Activated CD4-positive, alpha-beta T cell treated with anti-CD3 and anti-CD28 coated beads for 36 hours (primary cell): ENCODE measurements around the gene SYNM. TPM values are rescaled to one million over a fixed set of nuclear protein-coding genes. Genes with fewer than 3 reads are reported as not detected.
"Not testable (repeated sequence)": the region's sequence is repeated elsewhere in the genome, so short reads cannot be mapped to it uniquely, and the experiment has no call there.

Source experiments
- ATAC-seq: fragments of 200-7000 bp; cut with Tn5 transposase; one replicate; pipeline ENCODE4 v1.10.0; 2021; ENCODE audit warnings: mild to moderate bottlenecking, moderate library complexity
- CTCF ChIA-PET: fragments of 350-600 bp; sonication (Branson Sonifier 250); formaldehyde crosslinking; loops from one replicate; lab custom pipeline; 2021; ENCODE audit warnings: antibody characterized with exemption; lab: Charles Lee
- POLR2A ChIA-PET: fragments of 350-600 bp; sonication (Branson Sonifier 250); formaldehyde crosslinking; loops from one replicate; lab custom pipeline; 2021; ENCODE audit warnings: antibody characterized with exemption, inconsistent platforms; lab: Charles Lee
- DNase-seq: peaks from one replicate; pipeline ENCODE4 v3.0.0-alpha.2; 2020
- H3K27ac Mint-ChIP-seq: one replicate; pipeline ENCODE4 v1.8.0; 2021; ENCODE audit warnings: mixed read lengths
- H3K27me3 Mint-ChIP-seq: one replicate; pipeline ENCODE4 v1.8.0; 2021; ENCODE audit warnings: mixed read lengths
- H3K36me3 Mint-ChIP-seq: one replicate; pipeline ENCODE4 v1.8.0; 2021; ENCODE audit warnings: low read depth, mixed read lengths
- H3K4me1 Mint-ChIP-seq: one replicate; pipeline ENCODE4 v1.8.0; 2021; ENCODE audit warnings: mixed read lengths
- H3K4me3 Mint-ChIP-seq: one replicate; pipeline ENCODE4 v1.8.0; 2021; ENCODE audit warnings: mild to moderate bottlenecking, moderate library complexity, mixed read lengths
- H3K9me3 Mint-ChIP-seq: one replicate; pipeline ENCODE4 v1.8.0; 2021; ENCODE audit warnings: low read depth, mixed read lengths
- intact Hi-C, 2 experiments: fragments of 100-400 bp; cut with DNase I in 1 of 2; cut with micrococcal nuclease in 1 of 2; formaldehyde crosslinking; loops; one replicate each; pipeline versions ENCODE4 v1.14.2 to v1.15.1; 2022 to 2024; cut with DNase I, micrococcal nuclease
- total RNA-seq, 2 experiments: library from RNA; stranded (reverse); gene quantifications; one replicate each; pipeline ENCODE4 v1.2.3, GENCODE V29; 2021

SYNM gene
- total RNA-seq, 2 experiments from 2014 or later, result 0.09 to 0.14 TPM

GRCh38 chr15:99106417-99107220, 1.7 kb downstream of the SYNM start:
- CTCF ChIA-PET, result interaction anchor here (0.6 to 1.9 kb wide), 6 partner anchors 11 to 610 kb away, joined by 3 to 8 read pairs (median 3); no protein-coding TSS in a partner anchor
- ATAC-seq (no peak), DNase-seq (no peak)
- Mint-ChIP-seq H3K36me3 (no peaks in the 10 kb centered on the region), H3K4me1 (no peaks in the 10 kb centered on the region), H3K9me3 (no peaks in the 10 kb centered on the region), H3K27me3 (peaks cover 31% of the 10 kb centered on the region), H3K27ac (no peak overlapping the region), H3K4me3 (peak overlapping the region; percentile 1)
- POLR2A ChIA-PET, result no interaction called here
- intact Hi-C loops, result no loop called here

- Mint-ChIP-seq H3K9me3 (no peaks in the 10 kb centered on the region), H3K27ac (no peak overlapping the region), H3K27me3 (peaks cover 20% of the 10 kb centered on the region), H3K4me1 (no peaks in the 10 kb centered on the region), H3K36me3 (no peaks in the 10 kb centered on the region), H3K4me3 (no peak overlapping the region)
- ATAC-seq (no peak), DNase-seq (no peak)
- intact Hi-C loops, result no loop called here
- CTCF ChIA-PET, result interaction anchor here (0.6 to 1.0 kb wide), 5 partner anchors 26 to 611 kb away, joined by 3 to 5 read pairs (median 3); no protein-coding TSS in a partner anchor
- POLR2A ChIA-PET, result no interaction called here
Measured at GRCh38 chr15:99108993-99109392, 4.1 kb downstream of the SYNM start.

- POLR2A ChIA-PET, result no interaction called here
- ATAC-seq (no peak), DNase-seq (no peak)
- H3K4me1 Mint-ChIP-seq, result no peaks in the 10 kb centered on the region
- intact Hi-C loops, result no loop called here
- no peak overlapping the region for H3K4me3 Mint-ChIP-seq
- CTCF ChIA-PET, result interaction anchor here (0.6 to 1.0 kb wide), 4 partner anchors 25 to 104 kb away, joined by 3 to 5 read pairs (median 4); no protein-coding TSS in a partner anchor
- no peak overlapping the region for H3K27ac Mint-ChIP-seq
- H3K27me3 Mint-ChIP-seq, result peaks cover 20% of the 10 kb centered on the region
- H3K36me3 Mint-ChIP-seq, result no peaks in the 10 kb centered on the region
- H3K9me3 Mint-ChIP-seq, result no peaks in the 10 kb centered on the region
Measured at GRCh38 chr15:99109555-99110021, 4.7 kb downstream of the SYNM start.

- no peak for DNase-seq
- ChIA-PET CTCF (interaction anchor here (0.6 to 1.0 kb wide), 3 partner anchors 35 to 104 kb away, joined by 3 to 4 read pairs (median 3); no protein-coding TSS in a partner anchor), POLR2A (no interaction called here)
- Mint-ChIP-seq H3K27ac (no peak overlapping the region), H3K4me1 (no peaks in the 10 kb centered on the region), H3K9me3 (no peaks in the 10 kb centered on the region), H3K27me3 (peaks cover 20% of the 10 kb centered on the region), H3K4me3 (no peak overlapping the region), H3K36me3 (no peaks in the 10 kb centered on the region)
- intact Hi-C loops, result no loop called here
- ATAC-seq, result no peak
Measured at GRCh38 chr15:99110093-99110492, 5.2 kb downstream of the SYNM start.

GRCh38 chr15:99110581-99111320, 5.9 kb downstream of the SYNM start:
- Mint-ChIP-seq H3K36me3 (no peaks in the 10 kb centered on the region), H3K4me3 (no peak overlapping the region), H3K4me1 (no peaks in the 10 kb centered on the region), H3K9me3 (no peaks in the 10 kb centered on the region), H3K27ac (no peak overlapping the region), H3K27me3 (peaks cover 18% of the 10 kb centered on the region)
- ATAC-seq (no peak), DNase-seq (no peak)
- CTCF ChIA-PET, result interaction anchor here (2.0 kb wide), 1 partner anchor 103 kb away, joined by 4 read pairs; no protein-coding TSS in a partner anchor
- POLR2A ChIA-PET, result no interaction called here
- intact Hi-C loops, result no loop called here

- intact Hi-C loops, POLR2A ChIA-PET, ATAC-seq, H3K36me3 Mint-ChIP-seq, H3K9me3 Mint-ChIP-seq, H3K4me3 Mint-ChIP-seq, H3K4me1 Mint-ChIP-seq, DNase-seq, H3K27ac Mint-ChIP-seq: not testable (repeated sequence)
- H3K27me3 Mint-ChIP-seq, result peaks cover 12% of the 10 kb centered on the region
- CTCF ChIA-PET, result interaction anchor here (2.0 kb wide), 1 partner anchor 102 kb away, joined by 4 read pairs; no protein-coding TSS in a partner anchor
Measured at GRCh38 chr15:99111641-99112040, 6.8 kb downstream of the SYNM start.

GRCh38 chr15:99113547-99114271, 8.8 kb downstream of the SYNM start:
- H3K27me3 Mint-ChIP-seq, result peaks cover 4% of the 10 kb centered on the region
- no peaks in the 10 kb centered on the region for H3K36me3 Mint-ChIP-seq
- POLR2A ChIA-PET, result no interaction called here
- intact Hi-C loops, result no loop called here
- no peaks in the 10 kb centered on the region for H3K4me1 Mint-ChIP-seq
- no peak overlapping the region for H3K27ac Mint-ChIP-seq
- ATAC-seq (no peak), DNase-seq (no peak)
- CTCF ChIA-PET, result no interaction called here
- no peak overlapping the region for H3K4me3 Mint-ChIP-seq
- H3K9me3 Mint-ChIP-seq, result no peaks in the 10 kb centered on the region

GRCh38 chr15:99114511-99115299, 9.8 kb downstream of the SYNM start:
- H3K27ac Mint-ChIP-seq, result no peak overlapping the region
- H3K27me3 Mint-ChIP-seq, result no peaks in the 10 kb centered on the region
- ChIA-PET POLR2A (no interaction called here), CTCF (no interaction called here)
- no peak for ATAC-seq
- no peaks in the 10 kb centered on the region for H3K36me3 Mint-ChIP-seq
- no peak for DNase-seq
- intact Hi-C loops, result no loop called here
- no peaks in the 10 kb centered on the region for H3K4me1 Mint-ChIP-seq
- H3K9me3 Mint-ChIP-seq, result no peaks in the 10 kb centered on the region
- no peak overlapping the region for H3K4me3 Mint-ChIP-seq

GRCh38 chr15:99115300-99116215, 10.7 kb downstream of the SYNM start:
- Mint-ChIP-seq H3K27ac (no peak overlapping the region), H3K4me3 (no peak overlapping the region), H3K36me3 (no peaks in the 10 kb centered on the region), H3K4me1 (no peaks in the 10 kb centered on the region), H3K9me3 (no peaks in the 10 kb centered on the region), H3K27me3 (no peaks in the 10 kb centered on the region)
- ATAC-seq (no peak), DNase-seq (no peak)
- POLR2A ChIA-PET, result no interaction called here
- intact Hi-C loops, result no loop called here
- CTCF ChIA-PET, result interaction anchor here (0.5 to 0.6 kb wide), 2 partner anchors 321 to 592 kb away, joined by 3 to 4 read pairs; no protein-coding TSS in a partner anchor

- intact Hi-C loops, result no loop called here
- POLR2A ChIA-PET, result no interaction called here
- Mint-ChIP-seq H3K4me1 (no peaks in the 10 kb centered on the region), H3K27me3 (no peaks in the 10 kb centered on the region), H3K9me3 (no peaks in the 10 kb centered on the region), H3K36me3 (no peaks in the 10 kb centered on the region), H3K4me3 (no peak overlapping the region), H3K27ac (no peak overlapping the region)
- CTCF ChIA-PET, result interaction anchor here (0.8 to 2.2 kb wide), 3 partner anchors 11 to 162 kb away, joined by 3 to 6 read pairs (median 3); no protein-coding TSS in a partner anchor
- no peak for DNase-seq
- no peak for ATAC-seq
Measured at GRCh38 chr15:99117111-99117510, 12.2 kb downstream of the SYNM start.
